ENCODE data around the gene FYB2.

DNA sequence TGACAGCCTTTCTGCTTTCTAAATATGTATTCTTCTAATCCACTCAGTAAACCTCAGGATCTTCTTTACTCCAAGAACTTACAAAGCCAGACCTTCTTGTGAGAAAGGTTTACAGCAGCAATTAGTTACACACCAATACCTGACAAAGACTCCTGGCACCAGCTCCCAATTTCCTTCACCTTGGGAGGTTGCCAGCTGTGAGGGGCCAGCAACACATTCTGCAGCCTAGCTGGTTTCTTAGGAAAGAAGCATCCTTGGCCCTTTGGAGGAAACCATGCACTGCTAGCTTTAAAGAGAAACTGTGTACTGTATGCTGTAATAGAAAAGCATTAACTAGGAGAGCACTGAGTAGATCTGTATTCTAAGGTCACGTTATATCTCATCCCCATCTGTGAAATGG, 10.8 kb downstream of the FYB2 start:
- TF ChIP-seq CTCF (IDR thresholded peaks at IDR 0.05 in 2 of 3, conservative IDR thresholded peaks at IDR 0.05 in 1 of 3; ENCODE audit: borderline replicate concordance in 1 of 3, insufficient read depth in 1 of 3, low read depth in 2 of 3, low read length in 2 of 3) (no peak), POLR2AphosphoS5 (IDR thresholded peaks at IDR 0.05; ENCODE audit: low read depth, low read length) (no peak), JUND (IDR thresholded peaks at IDR 0.05) (no peak), POLR2A (IDR thresholded peaks at IDR 0.05; ENCODE audit: borderline replicate concordance, extremely low read depth, insufficient read depth, insufficient read length) (no peak), TCF7L2 (IDR thresholded peaks at IDR 0.05; ENCODE audit: borderline replicate concordance, extremely low read depth, insufficient read depth, insufficient read length) (no peak), RAD21 (IDR thresholded peaks at IDR 0.05; ENCODE audit: low read depth) (no peak), REST (IDR thresholded peaks at IDR 0.05; ENCODE audit: low read depth) (no peak)
